ENCODE data around the gene RSPH10B.
"Not testable (repeated sequence)": the region's sequence is repeated elsewhere in the genome, so short reads cannot be mapped to it uniquely, and the experiment has no call there.

RSPH10B gene

GRCh38 chr7:5926263-5926870 lies 44.1 kb downstream of the RSPH10B start:
- not testable (repeated sequence) for DNase-seq

- DNase-seq: not testable (repeated sequence)
These were observed 45.9 kb downstream of the RSPH10B start for GRCh38 chr7:5924630-5925029.

GRCh38 chr7:5924180-5924579 lies 46.3 kb downstream of the RSPH10B start:
- DNase-seq: not testable (repeated sequence)

- not testable (repeated sequence) for DNase-seq
These were observed 54.0 kb downstream of the RSPH10B start for GRCh38 chr7:5916529-5916928.

GRCh38 chr7:5908835-5909234 lies 61.7 kb downstream of the RSPH10B start:
- DNase-seq: not testable (repeated sequence)

- DNase-seq: not testable (repeated sequence)
These were observed 65.8 kb downstream of the RSPH10B start for GRCh38 chr7:5904726-5905125.

GRCh38 chr7:5903002-5903401 lies 67.5 kb downstream of the RSPH10B start:
- not testable (repeated sequence) for DNase-seq

GRCh38 chr7:5898480-5899224 lies 71.8 kb downstream of the RSPH10B start, which contains the start of gene CCZ1:
TSS of gene CCZ1 (plus strand) at chr7:5898733. CDS start at chr7:5898800, 67 bp downstream.
- DNase-seq: peak; percentile 20

GRCh38 chr7:5897369-5897919 lies 73.0 kb downstream of the RSPH10B start:
- not testable (repeated sequence) for DNase-seq

GRCh38 chr7:5892498-5892897 lies 78.0 kb downstream of the RSPH10B start:
- no peak for DNase-seq

GRCh38 chr7:5890244-5890643 lies 80.2 kb downstream of the RSPH10B start:
- DNase-seq: not testable (repeated sequence)

- not testable (repeated sequence) for DNase-seq
These were observed 82.5 kb downstream of the RSPH10B start for GRCh38 chr7:5888021-5888420.

- DNase-seq: not testable (repeated sequence)
These were observed 86.1 kb downstream of the RSPH10B start for GRCh38 chr7:5884431-5884830.

- DNase-seq: not testable (repeated sequence)
These were observed 90.4 kb downstream of the RSPH10B start for GRCh38 chr7:5880106-5880505.

GRCh38 chr7:5879591-5879990 lies 90.9 kb downstream of the RSPH10B start:
- DNase-seq: not testable (repeated sequence)

Data from effector CD4-positive, alpha-beta T cell (primary cell).